ENCODE data around the gene AOPEP. TPM values are rescaled to one million over a fixed set of nuclear protein-coding genes. Genes with fewer than 3 reads are reported as not detected.

The AOPEP gene
- total RNA-seq, 4 donors from 2014 or later: 149 to 306 (median 193) TPM

DNA sequence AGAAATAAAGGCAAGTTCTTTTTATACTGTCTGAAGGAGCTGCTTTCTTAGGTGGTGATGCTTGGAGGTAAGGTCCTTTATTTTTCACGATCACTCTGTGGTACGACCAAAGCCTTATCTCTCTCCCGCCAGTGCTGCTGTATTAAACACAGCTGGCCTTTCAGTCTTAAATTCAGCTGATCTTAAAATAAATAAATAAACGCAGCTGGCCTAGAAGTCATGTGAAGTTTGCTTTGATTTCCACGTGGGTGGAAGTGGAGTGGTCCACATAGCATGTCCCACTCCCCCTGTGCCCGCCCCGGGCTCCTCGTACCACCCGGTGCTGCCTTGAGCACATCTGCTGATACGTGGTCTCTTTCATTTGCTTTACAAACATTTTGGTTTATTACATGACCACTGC, 330.6 kb downstream of the AOPEP start:
- no peak for DNase-seq (ENCODE audit: low spot score in 2 of 2)
- no peaks in the 10 kb centered on the region for H3K27me3 ChIP-seq
- H3K9me3 ChIP-seq: no peaks in the 10 kb centered on the region
- WGBS: 52% methylated on average over 10 of the region's 10 CpGs
- H3K36me3 ChIP-seq: peaks cover 10% of the 10 kb centered on the region
- peak overlapping the region; percentile 27 for H3K4me3 ChIP-seq
- no peak for TF ChIP-seq POLR2A (IDR thresholded peaks at IDR 0.05)
- no peak for TF ChIP-seq POLR2AphosphoS5 (IDR thresholded peaks at IDR 0.05)
- TF ChIP-seq EP300 (IDR thresholded peaks at IDR 0.05): no peak
- TF ChIP-seq, protein P1, sequence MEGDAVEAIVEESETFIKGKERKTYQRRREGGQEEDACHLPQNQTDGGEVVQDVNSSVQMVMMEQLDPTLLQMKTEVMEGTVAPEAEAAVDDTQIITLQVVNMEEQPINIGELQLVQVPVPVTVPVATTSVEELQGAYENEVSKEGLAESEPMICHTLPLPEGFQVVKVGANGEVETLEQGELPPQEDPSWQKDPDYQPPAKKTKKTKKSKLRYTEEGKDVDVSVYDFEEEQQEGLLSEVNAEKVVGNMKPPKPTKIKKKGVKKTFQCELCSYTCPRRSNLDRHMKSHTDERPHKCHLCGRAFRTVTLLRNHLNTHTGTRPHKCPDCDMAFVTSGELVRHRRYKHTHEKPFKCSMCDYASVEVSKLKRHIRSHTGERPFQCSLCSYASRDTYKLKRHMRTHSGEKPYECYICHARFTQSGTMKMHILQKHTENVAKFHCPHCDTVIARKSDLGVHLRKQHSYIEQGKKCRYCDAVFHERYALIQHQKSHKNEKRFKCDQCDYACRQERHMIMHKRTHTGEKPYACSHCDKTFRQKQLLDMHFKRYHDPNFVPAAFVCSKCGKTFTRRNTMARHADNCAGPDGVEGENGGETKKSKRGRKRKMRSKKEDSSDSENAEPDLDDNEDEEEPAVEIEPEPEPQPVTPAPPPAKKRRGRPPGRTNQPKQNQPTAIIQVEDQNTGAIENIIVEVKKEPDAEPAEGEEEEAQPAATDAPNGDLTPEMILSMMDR (IDR thresholded peaks at IDR 0.05): no peak
- H3K4me1 ChIP-seq: peaks cover 84% of the 10 kb centered on the region
- peak overlapping the region; percentile 61 for H3K27ac ChIP-seq

DNA sequence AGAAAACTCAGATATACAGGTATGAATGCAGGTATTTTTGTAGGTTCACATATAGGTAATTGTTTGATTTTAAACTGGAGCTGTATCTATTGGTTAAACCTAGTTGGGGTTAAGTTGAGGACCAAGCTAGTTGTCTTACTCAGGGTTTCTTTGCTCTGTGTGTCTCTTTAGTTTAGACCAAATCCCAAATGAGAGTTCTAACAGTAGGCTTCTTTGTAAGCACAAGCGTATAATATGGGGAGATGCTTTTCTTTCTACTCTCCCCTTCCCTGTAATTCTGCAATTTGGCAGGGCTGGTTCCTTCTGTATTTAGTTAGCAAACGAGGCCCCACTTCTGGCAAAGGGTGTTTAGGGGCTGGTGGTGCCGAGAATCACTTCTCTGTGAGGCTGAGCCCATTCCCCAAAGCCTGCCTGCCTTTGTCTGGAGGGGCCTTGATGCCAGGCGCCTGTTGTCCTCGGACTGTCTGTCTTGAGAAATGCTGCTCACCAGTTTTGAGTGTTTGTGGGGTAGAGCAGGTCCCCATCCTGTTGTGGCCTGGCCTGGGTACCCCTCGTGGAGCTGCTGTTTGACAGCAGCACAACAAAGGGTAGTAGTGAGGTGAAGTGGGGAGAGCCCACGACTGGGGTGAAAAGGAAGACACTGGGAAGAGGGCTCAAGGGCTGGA, 331.8 kb downstream of the AOPEP start:
- DNase-seq (ENCODE audit: low spot score in 2 of 2): no peak
- H3K9me3 ChIP-seq: no peaks in the 10 kb centered on the region
- H3K36me3 ChIP-seq: peaks cover 19% of the 10 kb centered on the region
- H3K27me3 ChIP-seq: no peaks in the 10 kb centered on the region
- peak overlapping the region; percentile 5 for H3K4me3 ChIP-seq
- H3K4me1 ChIP-seq: peaks cover 92% of the 10 kb centered on the region
- TF ChIP-seq POLR2A (IDR thresholded peaks at IDR 0.05): no peak
- WGBS: 67% methylated on average over 7 of the region's 7 CpGs
- H3K27ac ChIP-seq: peak overlapping the region; percentile 42

DNA sequence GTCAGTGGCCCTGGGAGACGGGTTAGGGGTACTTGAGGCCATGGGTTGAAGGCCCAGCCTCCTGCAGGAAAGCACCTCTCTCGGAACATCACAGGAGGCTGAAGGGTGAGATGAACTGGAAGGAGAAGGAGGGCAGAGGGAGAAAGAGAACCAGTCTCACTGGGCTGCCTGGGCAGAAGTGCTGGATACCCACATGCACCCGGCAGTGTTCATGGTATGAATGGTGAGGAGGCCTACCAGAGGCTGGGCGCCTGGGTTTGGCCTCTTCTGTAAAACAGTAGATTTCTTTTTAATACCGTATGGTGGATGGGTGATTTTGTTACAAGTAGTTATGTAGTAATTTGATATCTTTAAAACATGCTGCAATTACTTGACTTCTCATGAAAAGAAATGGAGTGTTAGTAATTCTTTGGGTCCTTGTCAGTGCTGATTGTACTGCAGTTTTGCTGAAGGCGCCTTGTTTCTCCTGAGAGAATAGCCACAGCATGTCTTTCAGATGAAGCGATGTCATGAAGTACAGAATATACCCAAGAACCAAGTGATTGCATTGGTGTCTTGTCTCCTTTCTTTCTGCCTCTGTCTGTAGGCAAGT, 332.4 kb downstream of the AOPEP start:
- Histone ChIP-seq H3K4me1 (peaks cover 96% of the 10 kb centered on the region), H3K9me3 (no peaks in the 10 kb centered on the region), H3K27me3 (no peaks in the 10 kb centered on the region), H3K4me3 (peak overlapping the region; percentile 5), H3K27ac (peak overlapping the region; percentile 42), H3K36me3 (peaks cover 25% of the 10 kb centered on the region)
- TF ChIP-seq, protein P1 (IDR thresholded peaks at IDR 0.05): no peak
- TF ChIP-seq EP300 (IDR thresholded peaks at IDR 0.05) (no peak), POLR2A (IDR thresholded peaks at IDR 0.05) (no peak), POLR2AphosphoS5 (IDR thresholded peaks at IDR 0.05) (no peak)
- 70% methylated on average over 7 of the region's 7 CpGs for WGBS
- DNase-seq (ENCODE audit: low spot score in 2 of 2): no peak

DNA sequence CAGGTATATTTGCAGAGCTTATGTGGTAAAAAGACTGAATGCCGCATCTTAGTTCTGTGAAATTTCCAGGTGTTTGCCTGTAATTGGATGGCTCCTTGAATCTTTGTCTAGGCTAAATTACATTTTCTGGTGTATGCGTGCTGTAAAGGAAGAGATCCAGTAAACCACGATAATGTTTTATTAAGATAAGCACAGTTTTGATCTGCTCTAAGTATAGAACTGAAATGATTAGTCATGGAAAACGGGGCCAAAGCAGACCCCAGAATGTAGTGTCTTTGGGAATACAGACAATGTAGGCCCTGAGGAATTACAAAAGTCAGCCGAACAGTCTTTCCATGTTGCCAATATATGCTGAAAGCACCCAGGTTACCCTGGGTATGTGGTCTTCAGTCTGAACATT, 333.7 kb downstream of the AOPEP start:
- peak overlapping the region; percentile 26 for H3K27ac ChIP-seq
- no peaks in the 10 kb centered on the region for H3K9me3 ChIP-seq
- TF ChIP-seq POLR2A (IDR thresholded peaks at IDR 0.05) (no peak), POLR2AphosphoS5 (IDR thresholded peaks at IDR 0.05) (no peak), EP300 (IDR thresholded peaks at IDR 0.05) (no peak)
- TF ChIP-seq, protein P1 (IDR thresholded peaks at IDR 0.05): no peak
- H3K4me1 ChIP-seq: peaks cover 99% of the 10 kb centered on the region
- WGBS: 71% methylated on average over 5 of the region's 5 CpGs
- peaks cover 34% of the 10 kb centered on the region for H3K36me3 ChIP-seq
- H3K27me3 ChIP-seq: no peaks in the 10 kb centered on the region
- no peak overlapping the region for H3K4me3 ChIP-seq
- DNase-seq (ENCODE audit: low spot score in 2 of 2): no peak

DNA sequence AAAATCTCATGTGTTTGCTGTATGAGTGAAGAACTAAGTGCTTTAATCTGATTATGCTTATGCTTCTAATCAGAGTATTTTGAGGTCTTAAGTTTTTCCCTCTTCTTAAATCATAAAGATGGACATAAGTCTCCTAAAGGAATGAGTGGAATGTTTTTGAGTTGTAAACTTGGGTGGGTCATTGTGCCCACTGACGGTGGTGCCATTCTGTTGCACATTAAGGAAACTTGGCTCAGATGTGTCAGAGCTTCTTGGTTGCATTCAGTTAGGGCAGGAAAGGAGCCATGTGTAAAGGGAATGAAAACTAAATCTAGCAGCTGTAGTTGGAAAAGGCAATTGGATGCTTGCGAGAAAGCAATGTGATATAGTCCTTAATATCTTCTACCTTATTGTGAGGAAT, 334.4 kb downstream of the AOPEP start:
- peaks cover 99% of the 10 kb centered on the region for H3K4me1 ChIP-seq
- no peak for DNase-seq (ENCODE audit: low spot score in 2 of 2)

More for the DNA sequence above, 334.4 kb downstream of the AOPEP start:
- Histone ChIP-seq H3K9me3 (no peaks in the 10 kb centered on the region), H3K27ac (no peak overlapping the region), H3K36me3 (peaks cover 34% of the 10 kb centered on the region), H3K4me3 (no peak overlapping the region), H3K27me3 (no peaks in the 10 kb centered on the region)
- 64% methylated on average over 2 of the region's 2 CpGs for WGBS
- TF ChIP-seq, protein P1 (IDR thresholded peaks at IDR 0.05): no peak
- TF ChIP-seq EP300 (IDR thresholded peaks at IDR 0.05) (no peak), POLR2A (IDR thresholded peaks at IDR 0.05) (no peak), POLR2AphosphoS5 (IDR thresholded peaks at IDR 0.05) (no peak)

Data from suprapubic skin (tissue), 4 donors.